IPS-20b (cell line): ENCODE data around the gene GMPR.

ENCODE experiments used
- H3K27ac ChIP-seq: one replicate; pipeline ENCODE4 v1.5.1; 2013; ENCODE audit warnings: low read length
- H3K27me3 ChIP-seq: 2 replicates; pipeline ENCODE4 v1.6.1; 2013; ENCODE audit warnings: mild to moderate bottlenecking, low read length, inconsistent platforms; ENCODE audit not compliant: insufficient read depth
- H3K36me3 ChIP-seq: 2 replicates; pipeline ENCODE4 v1.6.1; 2013; ENCODE audit warnings: low read depth, mild to moderate bottlenecking, inconsistent platforms, low read length, moderate library complexity; ENCODE audit not compliant: insufficient read depth
- H3K4me1 ChIP-seq: 2 replicates; pipeline ENCODE4 v1.6.1; 2013; ENCODE audit warnings: mild to moderate bottlenecking, control low read depth, inconsistent platforms, low read length, moderate library complexity; ENCODE audit not compliant: insufficient read depth
- H3K4me3 ChIP-seq: 2 replicates; pipeline ENCODE4 v1.5.1; 2013; ENCODE audit warnings: mild to moderate bottlenecking, low read length, inconsistent platforms
- H3K9ac ChIP-seq: 2 replicates; pipeline ENCODE4 v1.6.1; 2013; ENCODE audit warnings: low read depth, mild to moderate bottlenecking, inconsistent platforms, low read length, moderate library complexity
- H3K9me3 ChIP-seq: 2 replicates; pipeline ENCODE4 v1.6.1; 2013; ENCODE audit warnings: mild to moderate bottlenecking, low read depth, low read length, inconsistent platforms; ENCODE audit not compliant: insufficient read depth

Gene GMPR

GRCh38 chr6:16338577-16339264 lies 100.3 kb downstream of the GMPR start:
- Histone ChIP-seq H3K4me1 (peaks cover 5% of the 10 kb centered on the region; the same call in 1 of the 2 replicates), H3K9ac (no peak overlapping the region), H3K36me3 (no peaks in the 10 kb centered on the region), H3K4me3 (no peak overlapping the region), H3K27ac (no peak overlapping the region), H3K9me3 (no peaks in the 10 kb centered on the region), H3K27me3 (no peaks in the 10 kb centered on the region)

- Histone ChIP-seq H3K27ac (no peak overlapping the region), H3K9me3 (no peaks in the 10 kb centered on the region), H3K27me3 (no peaks in the 10 kb centered on the region), H3K36me3 (no peaks in the 10 kb centered on the region), H3K4me1 (peaks cover 5% of the 10 kb centered on the region; the same call in 1 of the 2 replicates), H3K4me3 (no peak overlapping the region), H3K9ac (no peak overlapping the region)
Observed at GRCh38 chr6:16339265-16339587, 100.8 kb downstream of the GMPR start.

- no peaks in the 10 kb centered on the region for H3K36me3 ChIP-seq
- no peak overlapping the region for H3K27ac ChIP-seq
- no peak overlapping the region for H3K9ac ChIP-seq
- H3K4me1 ChIP-seq: peaks cover 13% of the 10 kb centered on the region; the same call in 1 of the 2 replicates
- no peak overlapping the region for H3K4me3 ChIP-seq
- H3K27me3 ChIP-seq: no peaks in the 10 kb centered on the region
- H3K9me3 ChIP-seq: no peaks in the 10 kb centered on the region
Observed at GRCh38 chr6:16343593-16343992, 105.2 kb downstream of the GMPR start.

- no peaks in the 10 kb centered on the region for H3K36me3 ChIP-seq
- no peak overlapping the region for H3K27ac ChIP-seq
- no peak overlapping the region for H3K4me3 ChIP-seq
- no peaks in the 10 kb centered on the region for H3K9me3 ChIP-seq
- no peak overlapping the region for H3K9ac ChIP-seq
- no peaks in the 10 kb centered on the region for H3K27me3 ChIP-seq
- H3K4me1 ChIP-seq: peaks cover 8% of the 10 kb centered on the region; the same call in 1 of the 2 replicates
Observed at GRCh38 chr6:16344756-16345155, 106.4 kb downstream of the GMPR start.
